Osteocyte (in vitro differentiated cells): ENCODE data around the gene CHST3. TPM values are rescaled to one million over a fixed set of nuclear protein-coding genes. Genes with fewer than 3 reads are reported as not detected.

Experiments
- DNase-seq: peaks from one replicate; pipeline ENCODE4 v3.0.0; 2021; ENCODE audit warnings: mixed read lengths; ENCODE audit not compliant: unreplicated experiment; ENCODE audit errors: extremely low spot score
- H3K27ac Mint-ChIP-seq: one replicate; pipeline ENCODE4 v1.8.0; 2021; ENCODE audit warnings: mild to moderate bottlenecking, mixed read lengths; ENCODE audit not compliant: unreplicated experiment
- H3K27me3 Mint-ChIP-seq: one replicate; pipeline ENCODE4 v1.8.0; 2021; ENCODE audit warnings: mixed read lengths; ENCODE audit not compliant: unreplicated experiment
- H3K36me3 Mint-ChIP-seq: one replicate; pipeline ENCODE4 v1.8.0; 2021; ENCODE audit warnings: mixed read lengths; ENCODE audit not compliant: unreplicated experiment
- H3K4me1 Mint-ChIP-seq: one replicate; pipeline ENCODE4 v1.8.0; 2021; ENCODE audit warnings: mixed read lengths; ENCODE audit not compliant: unreplicated experiment
- H3K4me3 Mint-ChIP-seq: one replicate; pipeline ENCODE4 v1.8.0; 2021; ENCODE audit warnings: mild to moderate bottlenecking, moderate library complexity, mixed read lengths; ENCODE audit not compliant: unreplicated experiment
- H3K9me3 Mint-ChIP-seq: one replicate; pipeline ENCODE4 v1.8.0; 2021; ENCODE audit warnings: mixed read lengths; ENCODE audit not compliant: unreplicated experiment
- total RNA-seq: library from RNA; stranded (reverse); gene quantifications from 2 replicates; pipeline ENCODE4 v1.2.1, GENCODE V29; 2021
- TF ChIP-seq, protein P1 (sequence below): fragments of 200-600 bp; sonication (generic); IDR thresholded peaks from 2 replicates; pipeline ENCODE4 v1.5.0; 2021; ENCODE audit warnings: antibody characterized with exemption, mild to moderate bottlenecking, moderate library complexity

Gene CHST3
- total RNA-seq, 1 donor from 2014 or later: 35.0 TPM

DNA sequence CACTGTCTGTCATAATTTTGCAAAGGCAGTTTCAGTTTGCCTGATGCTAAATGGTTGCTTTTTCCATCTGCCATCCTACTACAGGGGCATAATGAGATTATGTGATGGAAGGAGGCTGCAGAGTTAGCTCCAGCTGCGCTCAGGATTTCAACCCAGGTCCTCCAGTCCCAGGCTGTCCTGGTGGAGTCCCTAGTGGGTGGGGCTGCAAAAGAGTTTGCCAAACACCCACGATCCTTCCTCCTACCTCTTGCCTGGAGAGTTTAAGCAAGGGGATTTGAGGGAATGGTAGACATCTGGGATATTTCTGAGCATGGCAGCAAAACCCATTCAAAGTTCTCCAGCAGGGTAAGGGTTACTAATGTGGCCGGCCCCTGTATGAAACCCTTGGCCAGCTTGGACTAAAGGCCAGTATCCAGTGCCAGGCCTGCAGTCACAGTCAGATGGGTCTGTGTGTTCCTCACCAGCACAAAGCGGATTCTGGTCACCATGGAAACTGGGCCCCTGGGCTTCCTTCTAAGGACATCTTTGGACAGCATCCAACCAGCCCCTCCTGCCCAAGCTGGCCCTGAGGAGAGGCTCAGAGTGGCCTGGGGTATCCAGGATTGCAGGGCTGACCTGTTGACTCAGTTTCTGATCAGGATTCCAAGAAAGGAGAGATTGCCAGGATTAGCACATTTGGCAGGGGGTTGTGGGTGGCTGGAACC, 42.7 kb upstream of the CHST3 start:
- Mint-ChIP-seq H3K9me3 (no peaks in the 10 kb centered on the region), H3K4me1 (peaks cover 8% of the 10 kb centered on the region), H3K27ac (no peak overlapping the region), H3K4me3 (no peak overlapping the region), H3K27me3 (peaks cover 23% of the 10 kb centered on the region), H3K36me3 (no peaks in the 10 kb centered on the region)
- TF ChIP-seq, protein P1, sequence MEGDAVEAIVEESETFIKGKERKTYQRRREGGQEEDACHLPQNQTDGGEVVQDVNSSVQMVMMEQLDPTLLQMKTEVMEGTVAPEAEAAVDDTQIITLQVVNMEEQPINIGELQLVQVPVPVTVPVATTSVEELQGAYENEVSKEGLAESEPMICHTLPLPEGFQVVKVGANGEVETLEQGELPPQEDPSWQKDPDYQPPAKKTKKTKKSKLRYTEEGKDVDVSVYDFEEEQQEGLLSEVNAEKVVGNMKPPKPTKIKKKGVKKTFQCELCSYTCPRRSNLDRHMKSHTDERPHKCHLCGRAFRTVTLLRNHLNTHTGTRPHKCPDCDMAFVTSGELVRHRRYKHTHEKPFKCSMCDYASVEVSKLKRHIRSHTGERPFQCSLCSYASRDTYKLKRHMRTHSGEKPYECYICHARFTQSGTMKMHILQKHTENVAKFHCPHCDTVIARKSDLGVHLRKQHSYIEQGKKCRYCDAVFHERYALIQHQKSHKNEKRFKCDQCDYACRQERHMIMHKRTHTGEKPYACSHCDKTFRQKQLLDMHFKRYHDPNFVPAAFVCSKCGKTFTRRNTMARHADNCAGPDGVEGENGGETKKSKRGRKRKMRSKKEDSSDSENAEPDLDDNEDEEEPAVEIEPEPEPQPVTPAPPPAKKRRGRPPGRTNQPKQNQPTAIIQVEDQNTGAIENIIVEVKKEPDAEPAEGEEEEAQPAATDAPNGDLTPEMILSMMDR: no peak
- DNase-seq: no peak

DNA sequence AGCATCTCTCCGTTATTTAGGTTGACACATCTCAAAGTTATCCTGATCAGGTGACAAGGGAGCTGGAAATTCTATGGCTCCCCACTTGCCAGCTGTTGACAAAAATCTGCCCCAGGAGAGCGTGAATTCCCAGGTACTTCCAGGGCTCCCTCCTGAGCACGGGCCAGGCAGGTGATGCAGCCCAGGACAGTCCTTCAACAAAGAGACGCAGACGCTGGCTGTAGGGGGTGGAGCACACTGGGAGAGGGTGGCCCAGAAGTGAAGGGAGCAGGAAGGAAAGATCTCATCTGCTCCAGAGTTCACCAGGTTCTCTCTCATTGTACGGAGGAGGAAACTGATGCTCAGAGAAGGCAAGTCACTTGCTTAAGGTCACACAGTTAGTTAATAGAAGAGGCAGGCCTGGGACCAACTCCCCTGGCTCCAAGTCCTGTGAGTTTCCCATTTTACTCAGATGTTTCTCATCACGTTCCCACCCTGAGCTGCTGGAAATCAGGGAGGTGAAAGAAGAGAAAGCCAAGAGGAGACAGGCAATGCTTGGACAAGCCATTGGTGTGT, 41.0 kb upstream of the CHST3 start:
- H3K27ac Mint-ChIP-seq: no peak overlapping the region
- H3K27me3 Mint-ChIP-seq: peaks cover 20% of the 10 kb centered on the region
- no peaks in the 10 kb centered on the region for H3K9me3 Mint-ChIP-seq
- no peak for DNase-seq
- TF ChIP-seq, protein P1: no peak
- no peaks in the 10 kb centered on the region for H3K36me3 Mint-ChIP-seq
- H3K4me3 Mint-ChIP-seq: no peak overlapping the region
- H3K4me1 Mint-ChIP-seq: peaks cover 8% of the 10 kb centered on the region

DNA sequence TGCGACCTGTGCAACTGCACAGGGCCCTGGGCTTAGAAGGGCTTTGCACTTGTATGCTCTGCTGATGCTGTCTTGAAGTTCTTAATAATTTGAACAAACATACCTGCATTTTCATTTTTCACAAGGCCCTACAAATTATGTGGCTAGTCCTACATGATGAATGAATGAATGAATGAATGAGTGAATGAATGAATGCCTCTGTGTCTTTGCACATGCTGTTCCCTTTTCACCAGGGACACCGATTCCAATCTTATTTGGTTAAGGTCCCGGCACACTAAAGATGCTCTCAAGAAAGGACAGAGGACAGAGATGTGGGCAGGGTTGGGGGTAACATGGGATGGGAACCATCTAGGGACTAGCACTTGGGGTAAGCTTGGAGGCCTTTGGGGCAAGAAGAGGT, 39.4 kb upstream of the CHST3 start:
- peaks cover 17% of the 10 kb centered on the region for H3K27me3 Mint-ChIP-seq
- no peaks in the 10 kb centered on the region for H3K9me3 Mint-ChIP-seq
- DNase-seq: no peak
- H3K36me3 Mint-ChIP-seq: no peaks in the 10 kb centered on the region
- peaks cover 8% of the 10 kb centered on the region for H3K4me1 Mint-ChIP-seq
- H3K27ac Mint-ChIP-seq: no peak overlapping the region
- no peak overlapping the region for H3K4me3 Mint-ChIP-seq
- TF ChIP-seq, protein P1: no peak

DNA sequence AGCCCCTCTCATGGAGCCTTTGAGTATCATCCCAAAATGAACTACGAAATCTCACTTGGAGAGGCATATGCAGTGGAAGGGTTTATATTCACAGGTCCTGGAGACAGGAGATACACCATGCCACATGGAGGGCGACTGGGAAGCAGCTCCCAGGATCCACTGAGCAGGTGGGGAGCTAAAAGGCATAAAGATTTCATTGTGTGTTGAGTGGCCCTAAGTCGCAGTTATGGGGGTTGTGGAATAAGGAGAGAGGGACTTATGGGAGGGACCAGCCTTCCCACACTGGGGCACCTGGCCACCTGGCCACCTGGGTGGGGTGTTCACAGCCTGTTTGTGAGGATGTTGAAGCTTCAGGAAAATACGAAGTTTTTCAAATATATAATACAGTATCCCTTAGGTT, 37.0 kb upstream of the CHST3 start:
- Mint-ChIP-seq H3K4me3 (no peak overlapping the region), H3K27ac (no peak overlapping the region), H3K36me3 (no peaks in the 10 kb centered on the region), H3K27me3 (peaks cover 21% of the 10 kb centered on the region), H3K9me3 (peaks cover 4% of the 10 kb centered on the region), H3K4me1 (no peaks in the 10 kb centered on the region)
- DNase-seq: no peak
- TF ChIP-seq, protein P1: no peak

DNA sequence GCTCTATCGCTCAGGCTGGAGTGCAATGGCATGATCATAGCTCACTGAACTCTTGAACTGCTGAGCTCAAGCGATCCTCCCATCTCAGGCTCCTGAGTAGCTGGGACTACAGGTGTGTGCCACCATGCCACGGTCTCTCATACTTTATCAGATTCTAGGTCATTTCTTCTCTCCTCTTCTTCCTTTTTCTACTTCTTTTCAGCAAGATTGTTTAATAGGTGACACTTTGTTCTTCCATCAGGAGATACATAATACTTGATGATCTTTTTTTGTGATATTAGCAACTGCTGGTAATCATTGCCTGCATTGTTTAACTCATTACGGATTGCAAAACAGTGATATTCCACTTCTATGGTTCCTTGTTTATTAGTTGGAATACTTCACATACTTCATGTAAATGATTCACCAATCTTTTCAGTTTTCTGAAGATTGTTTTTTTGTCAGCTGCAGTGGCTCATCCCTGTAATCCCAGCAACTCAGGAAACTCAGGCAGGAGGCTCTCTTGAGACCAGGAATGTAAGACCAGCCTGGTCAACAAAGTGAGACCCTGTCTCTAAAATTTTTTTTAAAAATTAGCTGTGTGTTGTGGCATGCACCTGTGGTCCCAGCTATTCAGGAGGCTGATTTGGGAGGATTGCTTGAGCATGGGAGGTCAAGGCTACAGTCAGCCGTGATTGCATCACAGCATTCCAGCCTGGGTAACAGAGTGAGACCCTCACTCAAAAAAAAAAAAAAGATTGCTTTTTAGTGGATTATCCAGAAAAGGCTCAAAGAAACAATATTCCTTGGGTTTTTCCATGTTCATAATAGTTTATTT, 36.2 kb upstream of the CHST3 start:
- Mint-ChIP-seq H3K27me3 (peaks cover 24% of the 10 kb centered on the region), H3K27ac (no peak overlapping the region), H3K36me3 (no peaks in the 10 kb centered on the region), H3K4me3 (no peak overlapping the region), H3K9me3 (peaks cover 8% of the 10 kb centered on the region), H3K4me1 (no peaks in the 10 kb centered on the region)
- DNase-seq: no peak
- TF ChIP-seq, protein P1: no peak
